ENCODE results near the gene KRT82. TPM values are rescaled to one million over a fixed set of nuclear protein-coding genes. Genes with fewer than 3 reads are reported as not detected.
A peak's percentile ranks its signal among the peaks of the same experiment; 100 is the strongest.

The KRT82 gene
- total and polyA plus RNA-seq, 5 donors = not detected

GRCh38 chr12:52434760-52435530 is 28.8 kb upstream of the KRT82 start:
- Histone ChIP-seq H3K9me3 (ENCODE audit: control insufficient read depth, low read length) (no peaks in the 10 kb centered on the region), H3K4me1 (ENCODE audit: control insufficient read depth, insufficient read depth, low read length) (no peaks in the 10 kb centered on the region), H3K27ac (ENCODE audit: low read length) (no peak overlapping the region), H3K4me3 (ENCODE audit: low read length) (no peak overlapping the region), H3K27me3 (ENCODE audit: control insufficient read depth, insufficient read depth) (no peaks in the 10 kb centered on the region)
- DNase-seq (no peak), ATAC-seq (no peak)
- intact Hi-C loops (cut with DNase I) = no loop called here
- 92% methylated on average over 6 of the region's 6 CpGs for WGBS

GRCh38 chr12:52434081-52434733 is 28.1 kb upstream of the KRT82 start, which contains the start of gene KRT75:
Gene KRT75, minus strand, starts transcription at chr12:52434371. Its CDS starts 67 bp downstream, at chr12:52434304.
- Histone ChIP-seq H3K4me1 (ENCODE audit: control insufficient read depth, insufficient read depth, low read length) (no peaks in the 10 kb centered on the region), H3K4me3 (ENCODE audit: low read length) (no peak within 1 kb of the TSS), H3K27ac (ENCODE audit: low read length) (no peak within 1 kb of the TSS), H3K27me3 (ENCODE audit: control insufficient read depth, insufficient read depth) (no peaks in the 10 kb centered on the region), H3K9me3 (ENCODE audit: control insufficient read depth, low read length) (no peaks in the 10 kb centered on the region)
- WGBS = 83% methylated on average over 20 of the region's 20 CpGs
- no peak for DNase-seq
- no peak for ATAC-seq
- intact Hi-C loops (cut with DNase I) = no loop called here

GRCh38 chr12:52433501-52434080 is 27.5 kb upstream of the KRT82 start:
- H3K27ac ChIP-seq (ENCODE audit: low read length) = no peak overlapping the region
- H3K9me3 ChIP-seq (ENCODE audit: control insufficient read depth, low read length) = no peaks in the 10 kb centered on the region
- DNase-seq (no peak), ATAC-seq (no peak)
- no peaks in the 10 kb centered on the region for H3K27me3 ChIP-seq (ENCODE audit: control insufficient read depth, insufficient read depth)
- intact Hi-C loops (cut with DNase I) = no loop called here
- no peaks in the 10 kb centered on the region for H3K4me1 ChIP-seq (ENCODE audit: control insufficient read depth, insufficient read depth, low read length)
- H3K4me3 ChIP-seq (ENCODE audit: low read length) = no peak overlapping the region
- 92% methylated on average over 12 of the region's 12 CpGs for WGBS

GRCh38 chr12:52432559-52433207 is 26.5 kb upstream of the KRT82 start:
- H3K4me3 ChIP-seq (ENCODE audit: low read length) = no peak overlapping the region
- H3K27me3 ChIP-seq (ENCODE audit: control insufficient read depth, insufficient read depth) = no peaks in the 10 kb centered on the region
- no peak for DNase-seq
- no peaks in the 10 kb centered on the region for H3K9me3 ChIP-seq (ENCODE audit: control insufficient read depth, low read length)
- intact Hi-C loops (cut with DNase I) = no loop called here
- WGBS = 73% methylated on average over 6 of the region's 6 CpGs
- H3K4me1 ChIP-seq (ENCODE audit: control insufficient read depth, insufficient read depth, low read length) = no peaks in the 10 kb centered on the region
- H3K27ac ChIP-seq (ENCODE audit: low read length) = no peak overlapping the region
- no peak for ATAC-seq

GRCh38 chr12:52428121-52428520 is 22.0 kb upstream of the KRT82 start:
- no peak overlapping the region for H3K4me3 ChIP-seq (ENCODE audit: low read length)
- no peaks in the 10 kb centered on the region for H3K9me3 ChIP-seq (ENCODE audit: control insufficient read depth, low read length)
- H3K27ac ChIP-seq (ENCODE audit: low read length) = no peak overlapping the region
- no peaks in the 10 kb centered on the region for H3K27me3 ChIP-seq (ENCODE audit: control insufficient read depth, insufficient read depth)
- 88% methylated on average over 10 of the region's 10 CpGs for WGBS
- ATAC-seq = no peak
- intact Hi-C loops (cut with DNase I) = no loop called here
- no peaks in the 10 kb centered on the region for H3K4me1 ChIP-seq (ENCODE audit: control insufficient read depth, insufficient read depth, low read length)
- DNase-seq = no peak

GRCh38 chr12:52427083-52427482 is 20.9 kb upstream of the KRT82 start:
- 76% methylated on average over 1 of the region's 1 CpG for WGBS

GRCh38 chr12:52426034-52426433 is 19.9 kb upstream of the KRT82 start:
- Histone ChIP-seq H3K27me3 (ENCODE audit: control insufficient read depth, insufficient read depth) (no peaks in the 10 kb centered on the region), H3K4me1 (ENCODE audit: control insufficient read depth, insufficient read depth, low read length) (no peaks in the 10 kb centered on the region), H3K27ac (ENCODE audit: low read length) (no peak overlapping the region), H3K9me3 (ENCODE audit: control insufficient read depth, low read length) (no peaks in the 10 kb centered on the region), H3K4me3 (ENCODE audit: low read length) (no peak overlapping the region)
- no peak for DNase-seq
- intact Hi-C loops (cut with DNase I) = no loop called here
- 90% methylated on average over 2 of the region's 2 CpGs for WGBS
- no peak for ATAC-seq

More at GRCh38 chr12:52427083-52427482, 20.9 kb upstream of the KRT82 start:
- DNase-seq (no peak), ATAC-seq (no peak)
- Histone ChIP-seq H3K4me1 (ENCODE audit: control insufficient read depth, insufficient read depth, low read length) (no peaks in the 10 kb centered on the region), H3K27me3 (ENCODE audit: control insufficient read depth, insufficient read depth) (no peaks in the 10 kb centered on the region), H3K9me3 (ENCODE audit: control insufficient read depth, low read length) (no peaks in the 10 kb centered on the region), H3K4me3 (ENCODE audit: low read length) (no peak overlapping the region), H3K27ac (ENCODE audit: low read length) (no peak overlapping the region)
- intact Hi-C loops (cut with DNase I) = no loop called here

- no peak for ATAC-seq
Observed at GRCh38 chr12:52425466-52425865, 19.3 kb upstream of the KRT82 start.

GRCh38 chr12:52423661-52424500 is 17.7 kb upstream of the KRT82 start:
- ATAC-seq = peak; percentile 78 to 84
- no peak overlapping the region for H3K27ac ChIP-seq (ENCODE audit: low read length)
- intact Hi-C loops (cut with DNase I) = no loop called here
- peak; percentile 45 to 75 (median 68) for DNase-seq
- H3K4me3 ChIP-seq (ENCODE audit: low read length) = no peak overlapping the region
- H3K27me3 ChIP-seq (ENCODE audit: control insufficient read depth, insufficient read depth) = no peaks in the 10 kb centered on the region
- no peaks in the 10 kb centered on the region for H3K9me3 ChIP-seq (ENCODE audit: control insufficient read depth, low read length)
- no peaks in the 10 kb centered on the region for H3K4me1 ChIP-seq (ENCODE audit: control insufficient read depth, insufficient read depth, low read length)
- 51% methylated on average over 11 of the region's 11 CpGs for WGBS

More at GRCh38 chr12:52425466-52425865, 19.3 kb upstream of the KRT82 start:
- no peak overlapping the region for H3K4me3 ChIP-seq (ENCODE audit: low read length)
- no peak overlapping the region for H3K27ac ChIP-seq (ENCODE audit: low read length)
- H3K4me1 ChIP-seq (ENCODE audit: control insufficient read depth, insufficient read depth, low read length) = no peaks in the 10 kb centered on the region
- WGBS = 85% methylated on average over 5 of the region's 5 CpGs
- no peaks in the 10 kb centered on the region for H3K9me3 ChIP-seq (ENCODE audit: control insufficient read depth, low read length)
- intact Hi-C loops (cut with DNase I) = no loop called here
- no peaks in the 10 kb centered on the region for H3K27me3 ChIP-seq (ENCODE audit: control insufficient read depth, insufficient read depth)
- DNase-seq = no peak

GRCh38 chr12:52423035-52423434 is 16.9 kb upstream of the KRT82 start:
- intact Hi-C loops (cut with DNase I) = no loop called here
- Histone ChIP-seq H3K27ac (ENCODE audit: low read length) (no peak overlapping the region), H3K4me3 (ENCODE audit: low read length) (no peak overlapping the region), H3K4me1 (ENCODE audit: control insufficient read depth, insufficient read depth, low read length) (no peaks in the 10 kb centered on the region), H3K9me3 (ENCODE audit: control insufficient read depth, low read length) (no peaks in the 10 kb centered on the region), H3K27me3 (ENCODE audit: control insufficient read depth, insufficient read depth) (no peaks in the 10 kb centered on the region)
- ATAC-seq = peak in 1 of 2 donors; percentile 48
- 54% methylated on average over 6 of the region's 6 CpGs for WGBS
- DNase-seq = no peak
